ENCODE measurements around the gene DAAM1.

DAAM1 gene

GRCh38 chr14:59187802-59188460 is 536 bp upstream of the DAAM1 start:
- DNase-seq (ENCODE audit: low spot score): peak; percentile 76

GRCh38 chr14:59189091-59189785 is 771 bp downstream of the DAAM1 start:
- peak; percentile 36 for DNase-seq (ENCODE audit: low spot score)

- DNase-seq (ENCODE audit: low spot score): peak; percentile 89
These were observed 1.4 kb downstream of the DAAM1 start for GRCh38 chr14:59189786-59190368.

- DNase-seq (ENCODE audit: low spot score): peak; percentile 23
These were observed 1.9 kb downstream of the DAAM1 start for GRCh38 chr14:59190372-59190771.

GRCh38 chr14:59195912-59196311 is 7.4 kb downstream of the DAAM1 start:
- no peak for DNase-seq (ENCODE audit: low spot score)

- no peak for DNase-seq (ENCODE audit: low spot score)
These were observed 9.3 kb downstream of the DAAM1 start for GRCh38 chr14:59197695-59198262.

GRCh38 chr14:59199205-59199604 is 10.7 kb downstream of the DAAM1 start:
- DNase-seq (ENCODE audit: low spot score): no peak

GRCh38 chr14:59199614-59200013 is 11.1 kb downstream of the DAAM1 start:
- DNase-seq (ENCODE audit: low spot score): no peak

GRCh38 chr14:59200195-59200594 is 11.7 kb downstream of the DAAM1 start:
- DNase-seq (ENCODE audit: low spot score): peak; percentile 46

- no peak for DNase-seq (ENCODE audit: low spot score)
These were observed 13.6 kb downstream of the DAAM1 start for GRCh38 chr14:59202031-59202430.

GRCh38 chr14:59204305-59204704 is 15.8 kb downstream of the DAAM1 start:
- no peak for DNase-seq (ENCODE audit: low spot score)

- DNase-seq (ENCODE audit: low spot score): no peak
These were observed 18.4 kb downstream of the DAAM1 start for GRCh38 chr14:59206892-59207291.

- DNase-seq (ENCODE audit: low spot score): no peak
These were observed 19.1 kb downstream of the DAAM1 start for GRCh38 chr14:59207506-59207933.

GRCh38 chr14:59208224-59208814 is 19.9 kb downstream of the DAAM1 start:
- no peak for DNase-seq (ENCODE audit: low spot score)

GRCh38 chr14:59208954-59209353 is 20.5 kb downstream of the DAAM1 start:
- no peak for DNase-seq (ENCODE audit: low spot score)

GRCh38 chr14:59210621-59211020 is 22.2 kb downstream of the DAAM1 start:
- DNase-seq (ENCODE audit: low spot score): no peak

- no peak for DNase-seq (ENCODE audit: low spot score)
These were observed 25.2 kb downstream of the DAAM1 start for GRCh38 chr14:59213368-59214315.

- DNase-seq (ENCODE audit: low spot score): no peak
These were observed 26.3 kb downstream of the DAAM1 start for GRCh38 chr14:59214702-59215302.

- DNase-seq (ENCODE audit: low spot score): no peak
These were observed 26.9 kb downstream of the DAAM1 start for GRCh38 chr14:59215322-59215721.

GRCh38 chr14:59215757-59216156 is 27.3 kb downstream of the DAAM1 start:
- no peak for DNase-seq (ENCODE audit: low spot score)

- no peak for DNase-seq (ENCODE audit: low spot score)
These were observed 28.5 kb downstream of the DAAM1 start for GRCh38 chr14:59217011-59217410.

All from hematopoietic multipotent progenitor cell treated with erythropoietin and hydrocortisone succinate and interleukin-3 and kit ligand, for 15 days (in vitro differentiated cells).